Upper lobe of left lung (tissue), 6 donors: ENCODE data around the gene TIGD4. TPM values are rescaled to one million over a fixed set of nuclear protein-coding genes. Genes with fewer than 3 reads are reported as not detected.

Source experiments
- ATAC-seq, 2 donors: fragments of 200-7000 bp; cut with Tn5 transposase; one replicate each; pipeline ENCODE4 v1.9.1; 2022; ENCODE audit warnings: mild to moderate bottlenecking in 2 of 2, moderate library complexity in 2 of 2; ENCODE audit not compliant: low FRiP score in 2 of 2
- DNase-seq, 2 donors: peaks; one replicate each; pipeline ENCODE4 v3.0.0-alpha.2; 2019 to 2020
- H3K27ac ChIP-seq, 4 donors: fragments of 200-600 bp; sonication (generic); one replicate each; pipeline ENCODE4 v1.5.1; 2016 to 2019
- H3K27me3 ChIP-seq, 4 donors: fragments of 200-600 bp; sonication (generic); one replicate each; pipeline ENCODE4 v1.5.1; 2017 to 2019
- H3K36me3 ChIP-seq, 4 donors: fragments of 200-600 bp; sonication (generic); one replicate each; pipeline ENCODE4 v1.5.1; 2016 to 2019
- H3K4me1 ChIP-seq, 4 donors: fragments of 200-600 bp; sonication (generic); one replicate each; pipeline ENCODE4 v1.5.1; 2018 to 2019
- H3K4me3 ChIP-seq, 4 donors: fragments of 200-600 bp; sonication (generic); one replicate each; pipeline ENCODE4 v1.5.1; 2017 to 2019; ENCODE audit warnings: mild to moderate bottlenecking in 2 of 4, moderate library complexity in 1 of 4
- H3K9me3 ChIP-seq, 4 donors: fragments of 200-600 bp; sonication (generic); one replicate each; pipeline ENCODE4 v1.5.1; 2018 to 2019
- CTCF ChIP-seq, 6 experiments: fragments of 450-650 bp in 4 of 6; fragments of 200-600 bp in 2 of 6; sonication (generic) in 2 of 6; IDR thresholded peaks; one replicate each; pipeline ENCODE4 v1.5.1; 2016 to 2019; ENCODE audit warnings: antibody characterized with exemption in 6 of 6
- EP300 ChIP-seq, 4 donors: sonication (generic); formaldehyde crosslinking; IDR thresholded peaks; one replicate each; pipeline ENCODE4 v1.5.1; 2017; ENCODE audit warnings: antibody characterized with exemption in 4 of 4, control low read depth in 2 of 4
- POLR2A ChIP-seq, 4 donors: fragments of 450-650 bp; IDR thresholded peaks; one replicate each; pipeline ENCODE4 v1.5.1; 2016 to 2017; ENCODE audit warnings: antibody characterized with exemption in 4 of 4, mild to moderate bottlenecking in 2 of 4
- POLR2AphosphoS5 ChIP-seq, 2 donors: sonication (generic); formaldehyde crosslinking; IDR thresholded peaks; one replicate each; pipeline ENCODE4 v1.5.1; 2017; ENCODE audit warnings: antibody characterized with exemption in 2 of 2
- WGBS, 2 donors: methylation state at CpG; one replicate each; pipeline ENCODE4 v1.1.5; 2017 to 2018; 5-methylcytosine and 5-hydroxymethylcytosine counted together
- total RNA-seq, 6 donors: library from RNA; depleted of rRNA in 4 of 6; stranded (reverse); fragments of >200 nt in 4 of 6; gene quantifications; one replicate each; pipeline versions ENCODE4 v1.1.0 to v1.2.1, GENCODE V29; 2016 to 2021
- donor health status: DM: no; HTN: no; CAD: no; lungs with moderate emphysema.
- donor health status: DM: no; HTN: yes; CAD: no; lungs with severe emphysema.

Gene TIGD4
- total RNA-seq, 6 donors from 2014 or later: 0.15 to 2.5 (median 0.67) TPM; not detected in 1

- TF ChIP-seq POLR2A (IDR thresholded peaks at IDR 0.05) (no peak), CTCF (IDR thresholded peaks at IDR 0.05) (no peak), POLR2AphosphoS5 (IDR thresholded peaks at IDR 0.05) (no peak), EP300 (IDR thresholded peaks at IDR 0.05) (no peak)
- H3K36me3 ChIP-seq: no peaks in the 10 kb centered on the region
- H3K27me3 ChIP-seq: no peaks in the 10 kb centered on the region
- H3K27ac ChIP-seq: no peak overlapping the region
- ATAC-seq: no peak
- no peak for DNase-seq
- H3K4me3 ChIP-seq: no peak overlapping the region
- H3K9me3 ChIP-seq: no peaks in the 10 kb centered on the region
- WGBS, 2 donors: 80 to 84% methylated on average over 11 of the region's 11 CpGs
- peaks cover 0 to 12% (median 8%) of the 10 kb centered on the region in 4 donors for H3K4me1 ChIP-seq
Observed at GRCh38 chr4:152810715-152811287, 31.3 kb upstream of the TIGD4 start.

GRCh38 chr4:152808670-152809069 lies 29.1 kb upstream of the TIGD4 start:
- H3K4me1 ChIP-seq: peaks cover 0 to 12% (median 7%) of the 10 kb centered on the region in 4 donors
- H3K9me3 ChIP-seq: no peaks in the 10 kb centered on the region
- WGBS, 2 donors: 87 to 90% methylated on average over 8 of the region's 8 CpGs
- no peak overlapping the region for H3K27ac ChIP-seq
- ATAC-seq (no peak), DNase-seq (no peak)
- no peaks in the 10 kb centered on the region for H3K27me3 ChIP-seq
- TF ChIP-seq POLR2A (IDR thresholded peaks at IDR 0.05) (no peak), POLR2AphosphoS5 (IDR thresholded peaks at IDR 0.05) (no peak), EP300 (IDR thresholded peaks at IDR 0.05) (no peak), CTCF (IDR thresholded peaks at IDR 0.05) (no peak)
- H3K4me3 ChIP-seq: no peak overlapping the region
- no peaks in the 10 kb centered on the region for H3K36me3 ChIP-seq

DNA sequence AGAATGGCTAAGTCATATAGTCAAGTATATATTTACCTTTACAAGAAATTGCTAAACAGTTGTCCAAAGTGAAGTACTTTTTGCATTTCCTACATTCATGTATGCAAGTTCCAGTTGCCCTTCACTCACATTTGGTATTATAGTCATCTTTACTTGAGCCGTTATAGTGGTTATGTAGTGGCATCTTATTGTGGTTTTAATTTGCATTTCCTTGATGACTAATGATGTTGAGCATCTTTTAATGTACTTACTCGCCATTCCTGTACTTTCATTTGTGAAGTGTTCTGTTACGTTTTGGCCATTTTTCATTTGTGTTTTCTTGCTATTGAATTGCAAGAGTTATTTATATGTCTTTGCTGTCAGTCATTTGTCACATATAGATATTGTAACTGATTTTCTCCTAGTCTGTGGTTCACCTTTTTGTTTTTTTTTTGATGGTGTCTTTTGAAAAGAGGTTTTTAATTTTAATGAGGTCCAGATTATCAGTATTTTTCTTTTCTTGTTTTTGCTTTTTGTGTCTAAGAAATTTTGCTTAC lies 27.8 kb upstream of the TIGD4 start:
- Histone ChIP-seq H3K9me3 (no peaks in the 10 kb centered on the region), H3K36me3 (no peaks in the 10 kb centered on the region), H3K27me3 (no peaks in the 10 kb centered on the region), H3K4me1 (peaks cover 0 to 12% (median 7%) of the 10 kb centered on the region in 4 donors), H3K4me3 (no peak overlapping the region), H3K27ac (no peak overlapping the region)
- DNase-seq (no peak), ATAC-seq (no peak)
- 55 to 71% methylated on average over 3 of the region's 3 CpGs for WGBS, 2 donors
- no peak for TF ChIP-seq POLR2AphosphoS5 (IDR thresholded peaks at IDR 0.05)
- no peak for TF ChIP-seq CTCF (IDR thresholded peaks at IDR 0.05)
- no peak for TF ChIP-seq POLR2A (IDR thresholded peaks at IDR 0.05)
- no peak for TF ChIP-seq EP300 (IDR thresholded peaks at IDR 0.05)

DNA sequence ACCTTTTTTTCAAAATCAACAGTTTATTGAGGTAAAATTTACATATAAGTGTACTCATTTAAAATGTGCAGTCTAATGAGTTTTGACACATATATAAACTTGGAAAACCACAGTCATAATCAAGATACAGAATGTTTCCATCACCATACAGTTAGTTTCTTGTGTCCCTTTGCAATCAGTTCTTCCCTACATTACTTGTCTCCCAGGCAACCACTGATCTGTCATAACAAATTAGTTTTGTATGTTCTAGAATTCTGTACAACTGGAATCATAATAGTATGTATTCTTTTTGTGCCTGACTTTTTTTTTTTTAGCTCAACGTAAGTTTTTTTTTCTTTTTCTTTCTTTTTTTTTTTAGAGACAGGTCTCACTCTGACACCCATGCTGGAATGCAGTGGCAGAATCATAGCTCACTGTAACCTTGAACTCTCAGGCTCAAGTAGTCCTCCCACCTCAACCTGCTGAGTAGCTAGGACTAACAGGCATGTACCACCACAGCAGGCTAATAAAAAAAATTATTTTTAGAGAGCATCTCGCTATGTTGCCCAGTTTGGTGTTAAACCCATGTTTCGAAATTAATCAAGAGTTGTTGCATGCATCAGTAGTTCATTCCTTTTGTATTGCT lies 27.1 kb upstream of the TIGD4 start:
- Histone ChIP-seq H3K27ac (no peak overlapping the region), H3K4me1 (peaks cover 0 to 12% (median 7%) of the 10 kb centered on the region in 4 donors), H3K9me3 (no peaks in the 10 kb centered on the region), H3K36me3 (no peaks in the 10 kb centered on the region), H3K27me3 (no peaks in the 10 kb centered on the region), H3K4me3 (no peak overlapping the region)
- DNase-seq (no peak), ATAC-seq (no peak)
- TF ChIP-seq CTCF (IDR thresholded peaks at IDR 0.05) (no peak), EP300 (IDR thresholded peaks at IDR 0.05) (no peak), POLR2A (IDR thresholded peaks at IDR 0.05) (no peak), POLR2AphosphoS5 (IDR thresholded peaks at IDR 0.05) (no peak)
- 80 to 82% methylated on average over 3 of the region's 3 CpGs for WGBS, 2 donors
